ENCODE results near the gene WNT9A.

DNA sequence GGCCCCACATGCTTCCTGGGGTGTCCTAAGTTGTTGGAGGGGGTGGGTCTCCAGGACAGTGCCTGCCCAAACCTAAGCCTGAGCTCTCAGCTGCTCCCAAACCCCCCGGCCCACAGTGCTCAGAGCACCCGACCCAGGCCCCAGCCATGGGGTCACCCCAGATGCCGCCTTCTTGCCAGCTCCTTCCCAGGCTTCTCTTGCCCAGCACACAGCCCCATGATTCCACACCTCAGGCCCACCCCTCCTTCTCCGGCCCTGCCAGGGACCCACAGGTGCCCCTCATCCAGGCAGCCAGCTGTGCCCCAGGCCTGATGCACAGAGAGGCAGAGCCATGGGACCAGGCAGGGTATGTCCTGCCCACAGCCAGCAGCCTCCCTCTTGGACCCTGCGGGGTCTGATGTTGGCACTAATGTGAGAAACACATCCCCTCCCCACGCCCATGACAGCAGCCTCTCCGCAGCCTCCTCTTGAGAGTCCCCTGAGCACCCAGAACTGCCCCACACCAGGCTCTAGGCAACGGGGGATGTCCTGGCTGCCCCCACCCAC is 4.9 kb downstream of the WNT9A start:
- TF ChIP-seq ZFP3 (CRISPR knock-in tag; IDR thresholded peaks at IDR 0.05) (no peak), ARNTL (CRISPR knock-in tag; IDR thresholded peaks at IDR 0.05; ENCODE audit: borderline replicate concordance, low read depth) (no peak), PATZ1 (CRISPR knock-in tag; IDR thresholded peaks at IDR 0.05; ENCODE audit: borderline replicate concordance) (no peak), RARB (CRISPR knock-in tag; IDR thresholded peaks at IDR 0.05) (no peak), CREB5 (CRISPR knock-in tag; IDR thresholded peaks at IDR 0.05; ENCODE audit: low read depth) (no peak), ISL1 (CRISPR knock-in tag; IDR thresholded peaks at IDR 0.05) (no peak)
